ENCODE data around the gene LRP2BP. TPM values are rescaled to one million over a fixed set of nuclear protein-coding genes. Genes with fewer than 3 reads are reported as not detected.

LRP2BP gene
- total RNA-seq (2012; rRNA removed), result 0.18 and 0.56 TPM in 2 replicates
- 0.06 and 0.10 TPM in 2 replicates for polyA plus RNA-seq (2012; rRNA removed)
- polyA plus RNA-seq (2012; cell fraction: cytosol; rRNA removed), result 0.01 TPM in 1 of 2 replicates, not detected in the other
- polyA plus RNA-seq (2012; cell fraction: nucleus; rRNA removed; ENCODE audit: low replicate concordance), result 0.05 and 0.68 TPM in 2 replicates
- Bru-seq, nascent RNA, result percentile 34 among the genes with signal in this experiment
- percentile 45 among the genes with signal in this experiment for BruChase-seq, experiment 1, labeled RNA remaining after a 6-hour chase
- percentile 40 among the genes with signal in this experiment for BruChase-seq, experiment 2, labeled RNA remaining after a 2-hour chase
- long read RNA-seq, partial matches to known transcripts, result 0 of 1 reads
- long read RNA-seq, other reads (novel, unspliced or antisense), result 1 of 1 reads

DNA sequence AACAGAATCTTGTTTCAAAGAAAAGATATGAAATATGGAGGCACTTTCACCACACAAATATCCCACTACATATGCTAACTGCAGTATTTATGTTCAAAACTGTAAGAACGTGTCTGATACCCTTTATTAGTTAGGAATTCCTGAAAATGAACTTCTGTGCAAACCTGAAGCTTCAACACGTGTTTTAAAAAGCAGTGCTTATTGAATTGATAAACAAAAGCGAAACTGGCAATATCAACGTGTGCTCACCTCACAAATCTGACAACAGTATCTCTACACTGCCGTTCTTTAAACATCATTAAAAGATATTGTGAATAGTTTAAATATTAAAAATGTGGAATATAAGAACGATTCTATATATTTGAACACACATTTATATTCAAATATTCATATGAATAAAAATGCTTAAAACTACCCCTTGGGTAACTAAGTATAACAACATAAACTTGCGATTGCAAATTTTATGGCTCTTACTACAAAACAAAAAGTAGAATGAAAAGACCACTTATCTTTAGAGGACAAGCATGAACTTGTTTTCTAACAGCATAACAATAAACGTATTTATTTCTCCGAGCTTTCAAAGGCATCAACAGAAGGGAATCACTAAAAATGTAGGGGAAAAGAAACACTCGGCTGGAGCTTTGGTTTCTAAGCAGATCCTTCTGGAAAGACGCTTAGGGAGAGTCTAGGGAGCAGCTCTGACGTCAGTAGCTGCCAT, at the start of gene LRP2BP:
TSS of gene LRP2BP (minus strand) at position 687 of the 718 bp plus-strand sequence. CDS start 17,738 bp downstream, outside the sequence.
- Histone ChIP-seq H4K8ac (ENCODE audit: low read depth in 2 of 2, low read length in 2 of 2) (peak within 1 kb of the TSS; percentile 78 to 88), H3K4me1 (ENCODE audit: control insufficient read depth, insufficient read depth, low read length) (peaks cover 3% of the 10 kb centered on the region; the same call in 1 of the 2 replicates), H3K4ac (ENCODE audit: low read depth, low read length) (peak within 1 kb of the TSS; percentile 74), H3K27me3 (ENCODE audit: control insufficient read depth, insufficient read depth, low read length) (no peaks in the 10 kb centered on the region), H4K5ac (ENCODE audit: low read depth, low read length) (peak within 1 kb of the TSS; percentile 60), H3K36me3 (ENCODE audit: control insufficient read depth, insufficient read depth, low read length) (peaks cover 4% of the 10 kb centered on the region; the same call in 1 of the 2 replicates), H3K27ac (ENCODE audit: insufficient read depth, low read length) (peak within 1 kb of the TSS; percentile 66), H4K20me1 (ENCODE audit: insufficient read depth, low read length) (no peaks in the 10 kb centered on the region), H3K9me1 (ENCODE audit: insufficient read depth, low read length) (no peaks in the 10 kb centered on the region), H3K9me3 (ENCODE audit: control insufficient read depth, insufficient read depth, low read length) (no peaks in the 10 kb centered on the region), H2BK20ac (ENCODE audit: low read depth, low read length) (no peak within 1 kb of the TSS), H3K4me2 (ENCODE audit: low read depth, low read length) (peak within 1 kb of the TSS; percentile 94), H3K79me1 (ENCODE audit: low read depth in 1 of 2, low read length in 2 of 2) (peaks cover 3 to 7% of the 10 kb centered on the region in 2 experiments; a peak in 3 of 4 replicates), H3K14ac (replicated peaks; ENCODE audit: low read depth, low read length) (peak within 1 kb of the TSS; percentile 79), H3K23ac (ENCODE audit: low read depth, low read length) (peak within 1 kb of the TSS; percentile 85), H3K9ac (ENCODE audit: low read depth, low read length) (peak within 1 kb of the TSS; percentile 72), H3K4me3 (ENCODE audit: insufficient read depth, low read depth, low read length) (peak within 1 kb of the TSS; percentile 71), H3K18ac (ENCODE audit: low read depth, low read length) (peak within 1 kb of the TSS; percentile 37), H2AK5ac (ENCODE audit: low read depth, low read length) (peak within 1 kb of the TSS; percentile 53; the same call in 1 of the 2 replicates), H2AK9ac (replicated peaks; ENCODE audit: low read depth, low read length, poor library complexity) (peak within 1 kb of the TSS; percentile 95), H2BK120ac (ENCODE audit: low read depth, low read length) (peak within 1 kb of the TSS; percentile 55), H2AFZ (replicated peaks; ENCODE audit: low read length, poor library complexity) (peak within 1 kb of the TSS; percentile 96), H4K91ac (ENCODE audit: insufficient read depth, low read depth, low read length) (peak within 1 kb of the TSS; percentile 76), H3K56ac (ENCODE audit: extremely low read depth, insufficient read depth, low read length) (peak within 1 kb of the TSS; percentile 74), H2BK5ac (ENCODE audit: low read depth, low read length, poor library complexity, severe bottlenecking) (peak within 1 kb of the TSS; percentile 83), H2BK15ac (ENCODE audit: low read depth, low read length) (peak within 1 kb of the TSS; percentile 9; the same call in 1 of the 3 replicates)
- DNase-seq, result no peak
- in situ Hi-C loops (cut with MboI; ENCODE audit: low sequenced_read_pairs) (no loop called here), dilution Hi-C loops (cut with HindIII; ENCODE audit: low sequenced_read_pairs, unreplicated experiment) (no loop called here), intact Hi-C loops (cut with micrococcal nuclease) (loop anchor here (1.0 kb wide), 2 partner anchors 72 to 185 kb away; no protein-coding TSS in a partner anchor)
- no TSS peak for BruUV-seq (replicated peaks)
- ChIA-PET CTCF (interaction anchor here (1.0 kb wide), 1 partner anchor 9 kb away, joined by 3 read pairs; no protein-coding TSS in a partner anchor), POLR2A (ENCODE audit: unreplicated experiment) (interaction anchor here (0.7 to 0.9 kb wide), 2 partner anchors 8 to 943 kb away, joined by 3 to 4 read pairs; no protein-coding TSS in a partner anchor)
- no peak for ATAC-seq (ENCODE audit: low read depth)
- 0% methylated on average over 2 of the region's 12 CpGs; no CpG with 5 or more reads in 1 of the 2 experiments for WGBS, 2 experiments (ENCODE audit: extremely low coverage in 2 of 2, insufficient read length in 1 of 2)
- no peak for TF ChIP-seq ELK1 (IDR thresholded peaks at IDR 0.05; ENCODE audit: borderline replicate concordance, low read depth, low read length)
- TF ChIP-seq, protein P1, sequence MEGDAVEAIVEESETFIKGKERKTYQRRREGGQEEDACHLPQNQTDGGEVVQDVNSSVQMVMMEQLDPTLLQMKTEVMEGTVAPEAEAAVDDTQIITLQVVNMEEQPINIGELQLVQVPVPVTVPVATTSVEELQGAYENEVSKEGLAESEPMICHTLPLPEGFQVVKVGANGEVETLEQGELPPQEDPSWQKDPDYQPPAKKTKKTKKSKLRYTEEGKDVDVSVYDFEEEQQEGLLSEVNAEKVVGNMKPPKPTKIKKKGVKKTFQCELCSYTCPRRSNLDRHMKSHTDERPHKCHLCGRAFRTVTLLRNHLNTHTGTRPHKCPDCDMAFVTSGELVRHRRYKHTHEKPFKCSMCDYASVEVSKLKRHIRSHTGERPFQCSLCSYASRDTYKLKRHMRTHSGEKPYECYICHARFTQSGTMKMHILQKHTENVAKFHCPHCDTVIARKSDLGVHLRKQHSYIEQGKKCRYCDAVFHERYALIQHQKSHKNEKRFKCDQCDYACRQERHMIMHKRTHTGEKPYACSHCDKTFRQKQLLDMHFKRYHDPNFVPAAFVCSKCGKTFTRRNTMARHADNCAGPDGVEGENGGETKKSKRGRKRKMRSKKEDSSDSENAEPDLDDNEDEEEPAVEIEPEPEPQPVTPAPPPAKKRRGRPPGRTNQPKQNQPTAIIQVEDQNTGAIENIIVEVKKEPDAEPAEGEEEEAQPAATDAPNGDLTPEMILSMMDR (conservative IDR thresholded peaks at IDR 0.05; ENCODE audit: low read depth, low read length), result no peak
- TF ChIP-seq SMC3 (IDR thresholded peaks at IDR 0.05; ENCODE audit: low read depth, low read length), result no peak
- no peak for TF ChIP-seq CHD1 (IDR thresholded peaks at IDR 0.05; ENCODE audit: low read depth, low read length)
- no peak for TF ChIP-seq RAD21 (IDR thresholded peaks at IDR 0.05; ENCODE audit: low read length)
- TF ChIP-seq RCOR1 (IDR thresholded peaks at IDR 0.05; ENCODE audit: insufficient replicate concordance, low read length), result no peak
- no peak for TF ChIP-seq MXI1 (IDR thresholded peaks at IDR 0.05; ENCODE audit: borderline replicate concordance, low read depth, low read length)
- TF ChIP-seq, protein P2, sequence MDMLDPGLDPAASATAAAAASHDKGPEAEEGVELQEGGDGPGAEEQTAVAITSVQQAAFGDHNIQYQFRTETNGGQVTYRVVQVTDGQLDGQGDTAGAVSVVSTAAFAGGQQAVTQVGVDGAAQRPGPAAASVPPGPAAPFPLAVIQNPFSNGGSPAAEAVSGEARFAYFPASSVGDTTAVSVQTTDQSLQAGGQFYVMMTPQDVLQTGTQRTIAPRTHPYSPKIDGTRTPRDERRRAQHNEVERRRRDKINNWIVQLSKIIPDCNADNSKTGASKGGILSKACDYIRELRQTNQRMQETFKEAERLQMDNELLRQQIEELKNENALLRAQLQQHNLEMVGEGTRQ (IDR thresholded peaks at IDR 0.05; ENCODE audit: low read depth, low read length), result no peak
- no peak for TF ChIP-seq CEBPB (IDR thresholded peaks at IDR 0.05; ENCODE audit: low read depth, low read length)
- TF ChIP-seq BHLHE40 (IDR thresholded peaks at IDR 0.05; ENCODE audit: low read depth, low read length), result no peak; the same call in 1 of the 2 replicates
- TF ChIP-seq NFE2L2 (IDR thresholded peaks at IDR 0.05; ENCODE audit: low read depth, low read length), result no peak

All from IMR-90 (cell line).